H1 (cell line): ENCODE results near the gene NSFL1C. TPM values are rescaled to one million over a fixed set of nuclear protein-coding genes. Genes with fewer than 3 reads are reported as not detected.

Experiments
- PHF8 ChIP-seq: fragments of 200-600 bp; sonication (generic); conservative IDR thresholded peaks from 2 replicates; pipeline ENCODE4 v1.7.1; 2012; ENCODE audit warnings: low read depth, mild to moderate bottlenecking, inconsistent platforms, low read length, moderate library complexity
- SP1 ChIP-seq: IDR thresholded peaks from 2 replicates; pipeline ENCODE4 v1.6.1; 2011; ENCODE audit warnings: low read depth, low read length
- SP2 ChIP-seq: IDR thresholded peaks from 2 replicates; pipeline ENCODE4 v1.6.1; 2012; ENCODE audit warnings: mild to moderate bottlenecking, low read length, inconsistent platforms
- SP4 ChIP-seq: IDR thresholded peaks from 2 replicates; pipeline ENCODE4 v1.6.1; 2012; ENCODE audit warnings: low read length, inconsistent platforms
- TAF1 ChIP-seq: IDR thresholded peaks from 2 replicates; pipeline ENCODE4 v1.6.1; 2011; ENCODE audit warnings: mild to moderate bottlenecking, low read depth, low read length
- TEAD4 ChIP-seq: IDR thresholded peaks from 2 replicates; pipeline ENCODE4 v1.6.1; 2012; ENCODE audit warnings: low read depth, low read length, inconsistent platforms, mixed read lengths
- ZNF274 ChIP-seq: IDR thresholded peaks from 2 replicates; pipeline ENCODE4 v1.7.0; 2012; ENCODE audit warnings: low read length, borderline replicate concordance; ENCODE audit errors: extremely low read depth
- polyA plus RNA-seq, 7 experiments: library from polyadenylated mRNA; depleted of rRNA in 3 of 7; stranded (reverse) in 5 of 7; unstranded in 2 of 7; fragments of >200 nt in 5 of 7; fragments of 200-250 nt in 2 of 7; gene quantifications; 1 replicate in 5 of 7; 2 replicates in 1 of 7; 4 replicates in 1 of 7; pipeline versions ENCODE4 v1.2.1 to v1.2.3, GENCODE V29; 2011 to 2013; ENCODE audit warnings: missing spikeins in 2 of 7, mixed read lengths in 2 of 7
- total RNA-seq: library from RNA; stranded (reverse); fragmentation: NEBNext Ultra II Directional; extraction: Animal tissue kit (Norgen Biotek cat#: 25700); gene quantifications from 2 replicates; pipeline ENCODE4 v1.2.1, GENCODE V29; 2021

NSFL1C gene
- total and polyA plus RNA-seq, 2 of the 8 experiments (the other 6 are each of a cell fraction or from before 2014, with no cell fraction given): 21.6 to 98.0 TPM

DNA sequence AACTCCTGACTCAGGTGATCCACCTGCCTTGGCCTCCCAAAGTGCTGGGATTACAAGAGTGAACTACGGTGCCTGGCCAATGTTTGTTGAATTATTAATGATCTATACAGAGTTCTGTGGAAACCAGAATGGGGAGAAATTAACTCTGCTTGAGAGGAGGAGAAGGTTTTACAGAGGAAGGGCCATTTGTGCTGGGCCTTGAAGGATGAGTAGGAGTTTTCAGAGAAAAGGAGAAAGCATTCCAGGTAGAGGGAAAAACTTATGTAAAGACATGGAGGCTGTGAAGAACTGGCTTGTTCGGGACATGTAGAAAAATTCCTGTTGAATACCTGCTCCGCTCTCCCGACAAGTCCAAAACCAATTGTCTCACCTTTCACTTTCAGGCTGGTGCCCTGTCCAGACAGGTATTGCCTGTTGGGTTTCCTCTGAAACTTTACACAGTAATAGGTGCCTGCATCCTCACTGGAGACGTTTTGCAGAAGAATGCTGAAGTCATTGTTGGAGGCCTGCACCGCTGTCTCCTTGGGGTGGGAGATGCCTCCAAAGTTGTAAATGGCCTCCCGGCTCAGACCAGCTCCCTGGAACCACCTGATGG is 11.3 kb upstream of the NSFL1C start (continued):
- no peak for TF ChIP-seq SP2
- TF ChIP-seq SP4: no peak
- TF ChIP-seq TAF1: no peak
- TF ChIP-seq TEAD4: no peak
- TF ChIP-seq ZNF274: no peak
- no peak for TF ChIP-seq SP1
- no peak for TF ChIP-seq PHF8
